ENCODE results near the gene RNF187. TPM values are rescaled to one million over a fixed set of nuclear protein-coding genes. Genes with fewer than 3 reads are reported as not detected.

Gene RNF187
- total RNA-seq, 4 donors from 2014 or later, result 55.6 to 99.6 (median 57.7) TPM

- Histone ChIP-seq H3K4me3 (no peak overlapping the region), H3K36me3 (peaks cover 54% of the 10 kb centered on the region), H3K27me3 (no peaks in the 10 kb centered on the region), H3K9me3 (no peaks in the 10 kb centered on the region), H3K27ac (no peak overlapping the region), H3K4me1 (peaks cover 6% of the 10 kb centered on the region)
- DNase-seq (ENCODE audit: low spot score in 2 of 2), result no peak
- no peak for TF ChIP-seq CTCF (IDR thresholded peaks at IDR 0.05)
- no peak for TF ChIP-seq POLR2A (IDR thresholded peaks at IDR 0.05)
- TF ChIP-seq EP300 (IDR thresholded peaks at IDR 0.05), result no peak
- WGBS, result 87% methylated on average over 15 of the region's 15 CpGs
Measured at GRCh38 chr1:228494970-228495853, 8.0 kb downstream of the RNF187 start.

GRCh38 chr1:228496084-228496483 is 8.9 kb downstream of the RNF187 start:
- DNase-seq (ENCODE audit: low spot score in 2 of 2), result no peak
- H3K4me3 ChIP-seq, result no peak overlapping the region
- H3K27ac ChIP-seq, result no peak overlapping the region
- peaks cover 6% of the 10 kb centered on the region for H3K4me1 ChIP-seq
- H3K27me3 ChIP-seq, result no peaks in the 10 kb centered on the region
- peaks cover 46% of the 10 kb centered on the region for H3K36me3 ChIP-seq
- no peaks in the 10 kb centered on the region for H3K9me3 ChIP-seq
- WGBS, result 98% methylated on average over 4 of the region's 4 CpGs
- TF ChIP-seq POLR2AphosphoS5 (IDR thresholded peaks at IDR 0.05) (no peak), EP300 (IDR thresholded peaks at IDR 0.05) (no peak), CTCF (IDR thresholded peaks at IDR 0.05) (no peak), POLR2A (IDR thresholded peaks at IDR 0.05) (no peak)

- TF ChIP-seq EP300 (IDR thresholded peaks at IDR 0.05) (no peak), CTCF (IDR thresholded peaks at IDR 0.05) (no peak), POLR2A (IDR thresholded peaks at IDR 0.05) (no peak), POLR2AphosphoS5 (IDR thresholded peaks at IDR 0.05) (no peak)
- DNase-seq (ENCODE audit: low spot score in 2 of 2), result no peak
- H3K4me1 ChIP-seq, result peaks cover 10% of the 10 kb centered on the region
- H3K27ac ChIP-seq, result no peak overlapping the region
- H3K9me3 ChIP-seq, result no peaks in the 10 kb centered on the region
- no peaks in the 10 kb centered on the region for H3K27me3 ChIP-seq
- WGBS, result 85% methylated on average over 3 of the region's 3 CpGs
- H3K4me3 ChIP-seq, result no peak overlapping the region
- peaks cover 46% of the 10 kb centered on the region for H3K36me3 ChIP-seq
Measured at GRCh38 chr1:228496494-228496893, 9.3 kb downstream of the RNF187 start.

- Histone ChIP-seq H3K27ac (no peak overlapping the region), H3K36me3 (peaks cover 42% of the 10 kb centered on the region), H3K9me3 (no peaks in the 10 kb centered on the region), H3K27me3 (no peaks in the 10 kb centered on the region), H3K4me3 (no peak overlapping the region), H3K4me1 (peaks cover 10% of the 10 kb centered on the region)
- TF ChIP-seq POLR2A (IDR thresholded peaks at IDR 0.05) (no peak), POLR2AphosphoS5 (IDR thresholded peaks at IDR 0.05) (no peak), EP300 (IDR thresholded peaks at IDR 0.05) (no peak), CTCF (IDR thresholded peaks at IDR 0.05) (no peak)
- WGBS, result 92% methylated on average over 5 of the region's 5 CpGs
- DNase-seq (ENCODE audit: low spot score in 2 of 2), result no peak
Measured at GRCh38 chr1:228497206-228497605, 10.0 kb downstream of the RNF187 start.

- H3K4me3 ChIP-seq, result no peak overlapping the region
- peaks cover 10% of the 10 kb centered on the region for H3K4me1 ChIP-seq
- no peaks in the 10 kb centered on the region for H3K9me3 ChIP-seq
- 94% methylated on average over 8 of the region's 8 CpGs for WGBS
- TF ChIP-seq POLR2A (IDR thresholded peaks at IDR 0.05) (no peak), CTCF (IDR thresholded peaks at IDR 0.05) (no peak), EP300 (IDR thresholded peaks at IDR 0.05) (no peak), POLR2AphosphoS5 (IDR thresholded peaks at IDR 0.05) (no peak)
- no peak overlapping the region for H3K27ac ChIP-seq
- no peak for DNase-seq (ENCODE audit: low spot score in 2 of 2)
- no peaks in the 10 kb centered on the region for H3K27me3 ChIP-seq
- peaks cover 39% of the 10 kb centered on the region for H3K36me3 ChIP-seq
Measured at GRCh38 chr1:228497817-228498216, 10.6 kb downstream of the RNF187 start.
